KG1 (cell line): Measurements from ENCODE around the gene RHOT2.

Experiments used
- DNase-seq: peaks from one replicate; lab custom pipeline; 2025; lab: John Stamatoyannopoulos, UW

Gene RHOT2

DNA sequence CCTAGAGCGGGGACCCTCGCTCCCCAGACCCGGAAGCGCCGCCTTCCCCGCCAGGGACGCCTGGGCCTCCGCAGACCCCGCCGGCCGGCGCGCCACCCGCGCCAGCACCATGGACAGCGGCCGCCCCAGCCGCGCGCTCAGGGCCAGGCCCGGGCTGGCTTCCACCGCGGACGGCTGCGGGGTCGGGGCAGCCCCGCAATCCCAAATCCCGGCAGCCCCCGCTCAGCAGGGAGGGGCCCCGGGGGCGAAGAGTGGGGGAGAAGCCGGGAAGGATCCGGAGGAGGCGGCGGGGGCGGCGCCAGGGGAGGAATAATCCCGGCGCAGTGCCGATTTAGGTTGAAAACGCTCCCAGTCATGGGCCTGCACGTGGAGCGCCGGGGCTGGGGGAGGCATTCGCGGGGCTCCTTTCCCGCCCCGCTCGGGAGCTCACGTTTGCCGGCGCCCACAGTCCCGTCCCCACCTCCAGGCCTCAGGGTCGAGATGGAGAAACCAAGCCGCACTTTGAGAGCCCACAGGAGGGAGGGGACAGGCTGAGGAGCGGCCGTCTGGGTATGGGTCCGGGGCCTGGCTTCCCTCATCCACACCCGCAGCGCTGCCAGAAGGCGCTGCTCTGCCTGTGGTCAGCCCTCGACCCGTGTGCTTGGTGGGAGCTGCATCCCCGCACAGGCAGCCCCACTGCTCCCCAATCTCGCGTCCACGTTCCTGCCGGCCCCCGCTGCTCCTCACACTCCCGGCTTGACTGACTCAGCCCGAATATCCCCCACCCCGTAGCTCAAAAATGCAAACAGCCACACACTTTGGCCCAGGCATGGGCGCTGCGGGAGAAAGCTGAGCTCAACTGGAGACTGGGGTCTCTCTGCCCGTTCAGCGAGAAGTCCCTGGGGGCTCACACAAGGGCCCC, 33.0 kb downstream of the RHOT2 start:
- DNase-seq: no peak

GRCh38 chr16:702341-702740, 34.4 kb downstream of the RHOT2 start:
- DNase-seq: no peak

- DNase-seq: no peak
Measured at GRCh38 chr16:703406-703805, 35.5 kb downstream of the RHOT2 start.

DNA sequence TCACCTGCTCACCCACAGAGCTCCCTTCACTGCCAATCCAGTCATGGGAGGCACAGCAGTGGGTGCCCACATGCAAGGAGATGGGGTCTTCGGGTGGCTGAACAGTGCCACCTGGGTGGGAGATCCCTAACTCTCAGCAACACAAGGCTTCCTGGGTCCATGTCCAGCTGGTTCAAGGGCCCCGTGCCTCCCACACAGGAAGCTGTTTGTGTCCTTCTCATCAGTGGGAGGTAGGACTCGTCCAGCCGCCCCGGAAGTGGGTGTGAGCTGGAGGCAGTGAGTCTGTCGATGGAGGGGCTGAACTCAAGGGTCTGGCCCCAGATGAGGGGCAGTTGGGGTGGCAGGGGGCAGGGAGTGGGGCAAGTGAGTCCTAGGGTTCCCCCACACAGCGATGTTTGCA, 36.1 kb downstream of the RHOT2 start:
- DNase-seq: no peak

GRCh38 chr16:704552-705380, 36.8 kb downstream of the RHOT2 start:
- no peak for DNase-seq

DNA sequence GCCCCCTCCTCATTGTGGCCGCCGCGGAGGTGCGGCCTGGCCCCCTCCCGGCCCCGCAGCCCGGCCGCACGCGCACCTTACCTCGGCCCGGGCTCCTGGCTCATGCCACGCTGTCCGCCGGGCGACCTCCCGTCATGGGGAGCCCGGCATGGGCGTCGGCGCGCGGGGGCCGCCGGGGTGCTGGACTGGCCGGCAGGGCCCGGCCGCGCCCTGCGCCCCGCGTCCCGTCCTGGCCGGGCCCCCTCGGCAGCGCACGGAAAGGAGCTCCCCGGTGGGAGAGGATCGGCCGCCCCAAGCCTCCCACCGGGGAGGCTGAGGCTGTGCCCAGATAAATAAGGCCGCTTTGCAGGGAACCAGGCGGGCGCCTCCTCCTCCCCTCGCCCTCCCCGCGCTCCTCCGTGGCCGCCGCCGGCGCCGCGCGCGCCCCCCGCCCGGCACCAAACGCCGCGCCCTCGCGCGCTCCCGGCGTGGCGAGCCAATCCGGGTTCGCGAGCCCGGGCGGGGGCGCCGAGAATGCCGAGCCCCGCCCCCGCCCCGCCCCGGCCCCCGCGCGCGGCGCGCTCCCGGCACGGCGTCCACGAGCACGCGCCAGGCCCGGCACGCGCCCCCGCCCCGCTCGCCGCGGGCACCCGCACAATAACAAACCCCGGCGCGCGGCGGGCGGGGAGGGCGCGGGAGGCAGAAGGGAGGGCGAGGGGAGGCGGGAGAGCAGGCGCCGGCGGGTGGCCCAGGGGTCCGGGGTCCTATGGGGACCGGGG, 37.7 kb downstream of the RHOT2 start, which contains the start of gene FBXL16:
TSS of gene FBXL16 (minus strand) at position 371 of the 758 bp plus-strand sequence. CDS start 8,396 bp downstream, outside the sequence.
- DNase-seq: no peak

DNA sequence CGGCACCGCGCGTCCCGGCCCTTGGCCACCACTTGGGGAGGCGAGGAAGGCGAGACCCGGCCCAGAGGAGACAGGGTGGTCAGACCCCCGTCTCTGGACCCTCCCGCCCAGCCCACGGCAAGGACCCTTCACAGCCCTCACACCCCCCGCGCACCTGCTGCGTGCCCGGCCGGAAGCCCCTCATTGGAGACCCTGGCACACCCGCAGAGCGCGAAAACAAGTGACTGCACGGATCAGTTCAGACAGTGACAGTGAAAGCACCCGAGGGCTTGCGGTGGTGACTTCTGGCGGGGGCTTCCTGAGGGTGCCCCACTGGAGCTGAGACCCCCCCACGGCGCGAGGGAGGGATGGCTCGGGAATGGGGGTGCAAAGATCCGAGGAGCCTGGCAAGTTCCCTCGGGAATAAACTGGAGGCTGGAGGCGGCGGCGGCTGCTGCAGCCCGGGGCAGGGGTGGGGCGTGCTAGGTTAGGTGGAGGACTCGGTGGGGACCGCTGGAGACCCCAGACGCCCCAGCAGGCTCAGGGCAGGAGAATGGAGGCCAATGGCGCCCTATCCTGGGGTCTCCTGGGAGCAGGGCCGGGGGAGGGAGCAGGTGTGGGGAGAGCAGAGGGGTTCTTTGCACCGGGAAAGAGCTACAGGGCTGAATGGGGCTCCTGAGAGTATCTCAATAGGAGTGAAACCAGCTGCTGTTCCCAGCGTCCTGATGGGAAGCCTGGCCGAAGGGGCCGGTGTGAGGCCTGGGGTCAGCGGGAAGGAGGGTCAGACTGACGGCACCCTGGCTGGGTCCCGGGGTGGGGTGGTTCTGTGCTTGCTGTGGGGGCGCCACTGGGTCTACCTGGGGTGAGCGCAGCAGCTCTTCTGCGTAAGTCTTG, 38.5 kb downstream of the RHOT2 start:
- no peak for DNase-seq

- DNase-seq: no peak
Measured at GRCh38 chr16:707062-707538, 39.2 kb downstream of the RHOT2 start.

- no peak for DNase-seq
Measured at GRCh38 chr16:708019-708418, 40.1 kb downstream of the RHOT2 start.

DNA sequence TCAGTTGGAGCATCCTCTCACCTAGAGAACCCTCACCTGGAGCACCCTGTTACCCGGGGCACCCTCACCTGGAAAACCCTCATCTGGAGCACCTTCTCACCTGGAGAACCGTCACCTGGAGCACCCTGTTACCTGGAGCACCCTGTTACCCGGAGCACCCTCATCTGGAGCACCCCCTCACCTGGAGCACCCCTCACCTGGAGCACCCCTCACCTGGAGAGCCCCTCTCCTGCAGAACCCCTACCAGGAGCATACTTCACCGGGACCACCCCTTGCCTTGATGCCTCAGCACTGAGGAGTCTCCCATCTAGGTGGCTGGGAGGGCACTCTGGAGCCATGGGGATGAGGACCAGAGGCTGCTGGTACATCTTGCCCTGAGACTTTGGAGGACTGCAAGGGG, 41.0 kb downstream of the RHOT2 start:
- DNase-seq: no peak

DNA sequence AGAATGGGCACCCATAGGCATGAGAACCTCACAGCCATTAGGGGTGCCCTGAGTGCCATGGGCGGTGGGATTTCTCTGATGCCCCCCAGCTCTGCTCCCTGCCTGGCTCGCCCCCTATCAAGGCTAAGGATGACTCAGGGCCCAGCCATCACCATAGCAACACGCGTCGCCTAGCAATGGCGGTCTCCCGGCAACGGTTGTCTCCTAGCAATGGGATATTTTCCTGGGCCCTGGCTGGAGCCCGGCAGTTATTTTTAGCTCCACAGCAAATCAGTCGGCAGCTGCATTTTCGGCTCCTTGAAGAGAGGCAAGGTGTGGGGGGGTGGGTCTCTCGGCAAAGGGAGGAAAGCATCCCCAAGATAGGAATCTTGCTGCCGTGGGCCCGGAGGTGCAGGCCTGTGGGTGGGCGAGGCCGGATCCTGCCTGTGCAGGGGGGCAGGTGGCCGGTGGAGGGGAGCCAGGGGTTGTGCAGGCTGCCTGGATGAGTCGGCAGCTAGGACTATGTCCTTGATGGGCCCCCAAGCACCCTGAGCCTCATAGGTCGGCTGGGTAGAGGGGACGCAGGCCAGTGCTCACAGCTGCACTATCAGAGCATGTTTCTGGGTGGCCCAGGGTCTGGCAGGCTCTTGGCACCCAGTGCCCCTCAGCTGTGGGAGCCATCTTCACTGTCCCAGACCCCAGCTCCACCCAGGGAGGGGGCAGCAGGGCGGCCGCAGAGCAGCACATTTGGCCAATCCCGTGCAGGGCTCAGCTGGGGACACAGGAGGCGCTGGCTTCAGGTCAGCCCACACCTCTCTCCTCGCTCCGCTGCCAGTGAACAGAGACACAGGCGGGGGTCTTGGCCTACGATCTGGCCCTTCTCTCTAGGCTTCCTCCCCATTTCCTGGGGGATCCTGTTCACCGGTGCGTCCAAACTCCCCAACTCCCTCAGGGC, 41.9 kb downstream of the RHOT2 start:
- no peak for DNase-seq

DNA sequence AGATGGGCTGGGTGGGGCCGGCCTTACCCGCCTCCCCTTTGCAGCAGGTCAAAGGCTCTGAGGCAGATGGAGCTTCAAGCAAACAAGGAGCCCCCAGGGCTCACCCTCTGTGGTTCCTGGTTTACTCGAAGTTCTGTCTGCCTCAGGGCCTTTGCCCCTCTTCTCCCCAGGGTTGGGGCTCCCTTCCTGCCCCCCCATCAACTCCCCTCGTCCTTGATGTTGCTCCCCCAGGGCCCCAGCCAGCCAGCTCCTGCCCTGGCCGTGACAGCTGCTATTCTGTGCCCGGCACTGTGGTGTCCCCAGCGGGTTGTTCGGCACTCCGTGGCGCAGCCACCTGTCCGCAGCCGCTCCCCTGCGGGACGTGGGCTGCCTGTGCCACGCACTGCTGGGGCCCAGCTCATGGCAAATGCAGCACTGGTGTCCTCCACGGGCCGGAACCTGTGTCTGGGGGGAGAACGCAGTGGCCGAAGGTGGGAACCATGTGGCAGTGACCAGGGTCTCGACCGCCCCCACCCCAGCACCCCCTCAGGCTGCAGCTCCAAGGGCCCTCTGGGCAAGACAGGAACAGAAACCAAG, 42.7 kb downstream of the RHOT2 start:
- DNase-seq: no peak

- DNase-seq: no peak
Measured at GRCh38 chr16:711084-711483, 43.2 kb downstream of the RHOT2 start.

- DNase-seq: peak; percentile 25
Measured at GRCh38 chr16:711548-712320, 43.8 kb downstream of the RHOT2 start.

- DNase-seq: peak; percentile 46
Measured at GRCh38 chr16:712740-713250, 44.9 kb downstream of the RHOT2 start.

- no peak for DNase-seq
Measured at GRCh38 chr16:714079-714478, 46.1 kb downstream of the RHOT2 start.

GRCh38 chr16:714558-715476, 46.9 kb downstream of the RHOT2 start, which contains the start of gene METRN:
Gene METRN (plus strand): TSS chr16:715118. CDS start chr16:715290, 172 bp downstream.
- peak; percentile 66 for DNase-seq
